NK-92 treated with Interleukin-12 subunit alpha and Interleukin-12 subunit beta, amount 100 ng/mL, for 24 hours (cell line): ENCODE measurements around the gene SAFB2.
A peak's percentile ranks its signal among the peaks of the same experiment; 100 is the strongest.

Experiments
- DNase-seq: peaks from one replicate; lab custom pipeline; 2025; lab: John Stamatoyannopoulos, UW

Gene SAFB2

DNA sequence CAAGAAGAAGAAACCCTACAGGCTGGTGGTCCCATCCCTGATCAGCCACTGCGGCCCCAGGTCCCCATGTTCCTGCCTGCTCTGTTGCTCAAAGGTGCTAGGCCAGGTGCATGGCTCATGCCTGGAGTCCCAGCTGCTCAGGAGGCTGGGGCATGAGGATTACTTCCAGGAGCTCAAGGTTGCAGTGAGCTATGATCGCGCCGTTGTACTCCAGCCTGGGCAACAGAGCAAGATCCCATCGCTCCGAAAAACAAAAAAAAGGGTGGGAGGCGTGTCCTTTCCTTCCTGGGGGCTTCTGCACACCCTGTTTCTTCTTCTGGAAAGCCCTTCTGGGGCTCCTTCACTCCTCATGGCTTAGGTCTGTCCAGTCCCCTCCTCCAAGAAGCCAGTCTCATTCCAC is 42.9 kb downstream of the SAFB2 start:
- no peak for DNase-seq

DNA sequence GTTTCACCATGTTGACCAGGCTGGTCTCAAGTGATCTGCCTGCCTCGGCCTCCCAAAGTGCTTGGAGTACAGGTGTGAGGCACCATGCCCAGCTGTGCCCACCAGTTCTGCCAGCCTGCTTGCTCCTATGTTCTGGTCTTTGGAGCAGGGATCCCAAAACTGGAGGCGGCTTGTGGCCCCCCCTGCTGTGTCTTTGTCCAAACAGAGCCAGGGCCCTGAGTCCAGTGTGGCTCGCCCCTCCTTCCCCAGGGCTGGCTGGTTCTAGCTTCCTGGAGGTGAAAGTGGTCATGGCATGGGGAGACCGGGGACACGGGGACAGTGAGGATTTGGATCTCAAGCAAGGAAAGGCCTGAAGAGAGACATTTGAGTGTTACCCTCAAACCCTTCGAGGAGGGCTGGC is 43.3 kb downstream of the SAFB2 start:
- no peak for DNase-seq

DNA sequence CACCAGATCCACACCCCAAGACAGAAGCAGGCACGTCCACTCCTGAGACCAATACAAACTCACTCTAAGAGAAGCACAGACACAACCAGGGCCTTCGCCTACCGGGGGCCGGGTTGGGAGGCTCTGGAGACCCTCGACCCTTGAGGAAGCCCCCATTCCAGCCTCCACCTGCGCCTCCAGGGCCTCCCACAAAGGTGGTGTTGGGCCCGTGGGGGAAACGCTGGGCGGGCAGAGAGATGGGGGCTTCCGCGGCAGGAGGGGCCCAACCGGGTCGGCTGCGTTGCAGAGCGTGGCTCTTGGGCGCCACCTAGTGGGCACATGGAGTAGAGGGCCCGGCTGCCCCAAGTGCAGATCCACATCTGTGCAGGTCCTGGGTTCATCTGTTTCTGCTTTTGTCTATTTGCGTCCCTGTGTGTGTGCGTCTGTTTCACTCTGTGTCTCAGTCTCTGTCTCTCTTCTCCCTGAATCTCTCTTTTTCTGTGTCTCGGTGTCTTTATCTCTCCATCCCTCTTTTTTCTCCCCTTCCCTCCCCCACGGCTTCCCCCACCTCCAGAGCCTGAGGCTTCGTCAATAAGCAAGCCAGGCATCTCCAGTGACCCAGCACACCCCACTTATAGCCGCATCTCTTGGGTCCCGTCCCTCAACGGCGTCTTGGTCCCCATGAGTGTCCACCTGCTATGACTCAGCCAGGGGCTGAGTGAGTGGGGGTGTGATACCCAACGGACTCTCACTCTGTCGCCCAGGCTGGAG is 44.3 kb downstream of the SAFB2 start:
- DNase-seq, result peak; percentile 43

DNA sequence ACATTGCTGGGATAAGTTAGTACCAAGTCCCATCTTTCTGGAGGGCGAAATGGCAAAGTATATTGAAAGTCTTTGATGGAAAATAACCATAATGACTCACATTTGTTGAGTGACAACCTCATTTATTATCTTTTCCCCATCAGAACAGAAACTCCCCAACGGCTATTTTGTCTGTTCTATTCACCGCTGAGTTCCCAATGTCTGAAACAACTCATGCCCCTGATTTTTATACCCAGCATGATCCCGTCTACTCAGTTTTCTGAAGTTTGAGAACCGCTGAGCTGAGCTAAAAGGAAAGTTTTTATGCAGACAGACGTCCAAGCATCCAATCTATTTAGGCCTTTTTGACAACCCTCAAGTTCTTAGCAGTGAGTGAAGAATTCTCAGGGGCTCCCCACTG is 47.0 kb downstream of the SAFB2 start:
- DNase-seq, result no peak

DNA sequence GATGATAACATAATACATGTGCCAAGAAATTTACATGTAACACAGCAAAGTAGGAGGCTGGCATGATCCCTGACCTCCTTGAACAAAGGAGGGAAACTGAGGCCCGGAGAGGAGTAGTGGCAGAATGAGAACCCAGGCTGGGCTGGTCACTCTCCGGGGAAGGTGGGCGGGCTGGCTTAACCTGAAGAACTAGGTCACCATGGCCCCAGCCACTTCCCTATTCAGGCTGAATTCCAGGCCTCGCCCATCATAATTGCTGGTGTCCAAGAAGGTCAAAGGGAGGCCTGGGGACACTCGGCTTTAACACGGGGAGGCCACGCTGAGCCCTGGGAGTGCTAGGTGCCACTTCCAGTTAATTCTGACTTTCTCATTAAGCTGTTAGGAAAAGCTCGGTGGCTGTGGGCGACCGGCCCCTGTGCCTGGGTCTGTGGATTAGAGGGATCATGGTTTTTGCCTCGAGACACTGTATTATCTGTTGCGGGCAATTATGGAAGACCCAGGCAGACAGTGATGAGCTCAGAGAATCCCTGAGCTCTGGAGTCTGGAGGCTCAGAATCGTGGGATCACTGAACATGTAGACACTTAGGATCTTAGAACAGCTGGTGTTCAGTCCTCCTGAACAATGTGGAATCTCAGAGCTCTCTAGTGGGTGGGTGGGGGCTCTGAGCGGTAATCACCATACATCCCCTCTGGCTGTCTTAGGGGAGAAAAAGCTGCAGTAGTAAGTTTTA is 49.9 kb downstream of the SAFB2 start:
- no peak for DNase-seq

DNA sequence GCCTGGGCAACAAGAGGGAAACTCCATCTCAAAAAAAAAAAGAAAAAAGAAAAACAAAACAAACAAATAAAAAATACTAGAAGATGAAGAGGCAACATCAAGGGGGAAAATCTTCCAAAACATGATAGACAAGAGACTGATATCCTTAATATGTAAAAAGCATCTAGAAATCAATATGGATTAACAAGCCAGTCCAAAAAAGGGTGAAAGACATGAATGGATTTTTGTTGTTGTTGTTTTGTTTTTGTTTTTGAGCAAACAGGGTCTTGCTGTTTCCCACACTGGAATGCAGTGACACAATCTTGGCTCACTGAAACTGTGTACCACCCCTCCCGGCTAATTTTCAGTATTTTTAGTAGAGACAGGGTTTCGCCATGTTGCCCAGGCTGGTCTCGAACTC is 50.8 kb downstream of the SAFB2 start:
- no peak for DNase-seq

DNA sequence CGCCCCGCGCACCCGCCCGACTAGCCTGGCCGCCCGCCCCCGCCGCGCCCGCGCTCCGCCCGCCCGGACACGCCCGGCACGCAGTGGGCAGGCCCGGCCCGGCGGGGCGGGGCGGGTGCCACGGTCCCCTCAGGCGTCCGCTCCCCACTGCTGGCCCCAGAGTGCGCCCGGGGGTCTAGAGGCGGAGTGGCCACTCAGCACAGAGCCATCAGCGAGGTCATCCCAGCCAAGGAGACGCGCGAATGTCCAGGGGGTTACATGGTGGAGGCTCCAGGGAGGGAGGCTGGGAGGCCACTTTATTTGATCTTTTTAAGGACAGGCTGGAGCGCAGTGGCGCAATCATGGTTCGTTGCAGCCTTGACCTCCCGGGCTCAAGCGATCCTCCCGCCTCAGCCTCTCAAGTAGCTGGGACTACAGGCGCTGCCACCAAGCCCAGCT is 54.6 kb downstream of the SAFB2 start:
- no peak for DNase-seq

DNA sequence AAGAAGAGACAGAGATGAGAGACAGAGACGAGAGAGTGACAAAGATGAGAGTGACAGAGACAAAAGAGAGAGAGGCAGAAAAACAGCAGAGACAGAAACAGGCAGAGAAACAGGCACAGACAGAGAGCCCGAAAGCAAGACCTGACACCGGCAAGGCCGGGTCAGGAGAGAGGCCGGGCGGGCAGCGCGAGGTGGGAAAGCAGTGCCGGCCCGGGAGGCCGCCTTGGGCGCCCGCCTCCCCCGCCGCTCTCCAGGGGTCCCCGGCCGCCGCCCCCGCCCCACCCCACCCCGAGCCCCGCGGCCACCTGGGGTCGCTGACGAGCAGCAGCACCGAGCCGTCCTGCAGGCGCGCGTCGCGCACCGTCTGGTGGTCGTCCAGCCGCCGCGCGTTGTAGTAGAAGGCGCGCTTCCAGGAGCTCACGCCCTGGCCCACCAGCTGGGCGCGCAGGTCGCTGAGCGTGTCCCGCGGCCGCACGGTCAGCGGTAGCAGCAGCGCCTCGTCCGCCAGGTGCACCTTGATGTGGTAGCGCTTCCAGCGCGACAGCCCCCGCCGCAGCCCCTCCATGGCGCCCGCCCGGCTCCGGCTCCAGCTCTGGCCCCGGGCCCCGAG is 55.1 kb downstream of the SAFB2 start, which contains the start of gene TINCR:
TINCR (minus strand) TSS at position 594 of the 610 bp plus-strand sequence.
- DNase-seq, result no peak

DNA sequence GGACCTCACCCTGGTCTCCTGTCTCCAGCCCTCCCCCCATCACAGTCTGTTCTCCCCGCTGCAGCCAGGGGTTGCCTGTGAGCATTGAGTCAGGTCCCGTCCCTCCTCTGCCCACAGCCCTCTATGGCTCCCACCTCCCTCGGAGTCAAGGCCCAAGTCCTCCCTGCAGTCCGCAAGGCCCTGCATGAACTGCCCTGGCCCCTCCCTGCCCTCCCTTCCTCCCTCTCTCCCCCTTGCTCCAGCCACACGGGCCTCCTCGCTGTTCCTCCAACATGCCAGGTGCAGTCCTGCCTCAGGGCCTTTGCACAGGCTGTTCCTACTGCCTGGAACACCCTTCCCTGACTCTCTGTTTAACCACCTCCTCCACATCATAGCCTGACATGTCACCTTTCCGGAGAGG is 57.6 kb downstream of the SAFB2 start:
- no peak for DNase-seq

DNA sequence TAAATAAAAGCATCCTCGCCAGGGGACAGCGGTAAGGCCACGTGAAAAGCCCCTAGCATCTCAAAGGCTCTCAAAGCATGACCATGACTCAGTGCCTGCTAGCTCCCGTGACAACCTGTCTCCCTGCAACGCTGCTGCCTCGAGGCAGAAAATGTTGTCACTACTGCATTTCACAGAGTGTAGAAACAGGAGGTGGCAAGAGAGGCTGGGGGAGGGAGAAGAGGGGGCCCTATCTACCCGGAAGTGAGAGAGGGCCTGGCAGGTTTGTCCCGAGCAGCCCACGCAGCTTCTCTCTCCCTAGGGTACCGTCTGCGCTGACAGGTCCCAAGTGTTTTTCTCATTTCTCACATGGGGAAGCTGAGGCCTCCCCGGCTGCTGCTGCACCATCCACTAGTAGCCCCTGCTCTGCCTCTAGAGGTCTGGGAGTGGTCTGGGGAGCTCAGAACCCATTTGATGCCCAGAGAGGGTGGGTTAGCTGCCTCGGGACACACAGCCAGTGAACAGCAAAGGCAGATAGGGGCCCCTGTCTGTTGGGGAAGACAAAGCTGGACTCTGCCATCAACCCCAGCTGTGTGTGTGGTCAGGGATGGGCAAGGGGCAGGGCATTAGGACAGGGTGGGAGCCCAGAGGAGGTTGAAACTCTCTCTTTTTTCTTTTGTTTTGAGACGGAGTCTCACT is 58.5 kb downstream of the SAFB2 start:
- no peak for DNase-seq

DNA sequence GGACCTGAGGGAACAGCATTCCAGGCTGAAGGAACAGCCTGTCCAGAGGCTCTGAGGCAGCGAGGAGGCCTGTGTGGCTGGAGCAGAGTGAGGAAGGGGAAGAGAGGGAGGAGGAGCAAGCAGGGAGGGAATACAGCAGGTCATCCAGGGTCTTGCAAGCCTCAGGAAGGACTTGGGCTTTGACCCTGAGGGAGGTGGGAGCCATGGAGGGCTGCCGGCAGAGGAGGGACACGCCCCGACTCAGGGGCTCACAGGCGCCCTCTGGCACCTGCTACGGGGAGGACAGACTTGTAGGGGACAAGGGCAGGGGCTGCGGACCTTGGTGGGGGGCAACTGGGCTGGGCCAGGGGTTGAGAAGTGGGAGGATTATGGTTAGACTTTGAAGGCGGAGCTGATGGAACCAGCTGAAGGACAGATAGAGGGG is 59.6 kb downstream of the SAFB2 start:
- no peak for DNase-seq

DNA sequence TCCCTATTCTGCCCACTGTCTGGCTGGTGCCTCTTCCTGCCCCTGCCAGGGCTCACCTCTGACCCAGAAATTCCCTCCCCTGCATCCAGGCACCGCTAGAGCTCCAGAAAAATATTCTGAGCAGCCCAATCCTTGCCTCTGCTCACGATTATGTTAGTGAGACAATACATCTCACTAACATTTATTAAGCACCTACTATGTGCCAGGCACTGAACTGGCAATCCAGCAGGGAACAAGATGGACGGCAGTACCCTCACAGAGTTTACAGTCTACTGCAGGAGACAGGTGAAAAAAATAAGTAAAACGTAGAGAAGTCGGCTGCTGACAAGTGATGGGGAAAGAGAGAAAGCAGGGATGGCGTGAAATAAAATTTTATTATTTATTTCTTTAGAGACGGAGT is 60.3 kb downstream of the SAFB2 start:
- DNase-seq, result no peak

DNA sequence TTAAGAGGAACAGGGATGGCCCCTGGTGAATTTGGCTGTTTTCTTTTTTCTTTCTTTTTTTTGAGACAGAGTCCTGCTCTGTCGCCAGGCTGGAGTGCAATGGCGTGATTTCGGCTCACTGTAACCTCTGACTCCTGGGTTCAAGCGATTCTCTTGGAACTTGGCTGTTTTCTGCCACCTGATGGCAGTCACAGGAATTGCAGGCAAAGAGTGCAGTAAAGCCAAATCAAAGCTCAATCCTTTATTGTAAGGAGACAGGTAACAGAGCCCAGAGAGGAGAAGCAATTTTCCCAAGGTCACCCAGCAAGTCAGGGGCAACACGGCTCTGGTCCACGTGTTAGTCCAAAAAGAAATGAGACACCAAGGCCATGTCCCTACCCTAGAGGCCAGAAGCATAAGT is 61.0 kb downstream of the SAFB2 start:
- DNase-seq, result no peak

DNA sequence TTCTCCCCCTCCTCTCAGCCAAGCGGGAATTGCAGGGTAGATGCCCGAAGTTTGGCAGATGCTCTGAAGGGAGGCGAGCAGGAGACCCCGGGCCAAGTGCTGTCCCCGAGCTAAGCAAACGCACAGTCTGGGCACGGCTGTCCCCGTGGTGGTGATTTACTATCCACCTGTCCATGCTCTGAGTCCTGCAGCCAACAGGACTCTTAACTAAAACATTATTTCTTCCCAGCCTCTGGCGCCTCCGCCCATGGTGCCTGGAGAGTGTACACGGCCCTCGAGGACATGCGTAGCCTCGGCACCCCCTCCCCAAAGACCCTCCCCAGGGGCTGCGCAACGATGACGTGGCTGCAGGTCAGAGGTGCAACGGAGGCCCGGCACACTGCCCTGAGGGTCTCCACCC is 62.4 kb downstream of the SAFB2 start:
- DNase-seq, result no peak

DNA sequence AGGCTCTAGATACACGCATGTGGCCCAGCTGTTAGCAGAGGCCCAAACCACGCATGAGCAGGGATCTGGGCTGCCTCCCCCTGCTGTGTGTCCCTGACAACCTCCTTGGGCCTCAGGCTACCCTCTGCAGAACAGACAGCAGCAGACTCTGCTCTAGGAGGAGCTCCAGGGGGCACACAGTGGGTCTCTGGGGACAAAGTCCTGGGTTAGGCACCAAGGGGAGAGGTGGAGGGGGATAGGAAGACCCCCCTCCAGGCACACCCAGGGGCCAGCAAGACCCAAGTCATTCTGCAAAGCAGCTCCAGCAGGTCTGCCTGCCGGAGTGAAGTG is 62.8 kb downstream of the SAFB2 start:
- no peak for DNase-seq

DNA sequence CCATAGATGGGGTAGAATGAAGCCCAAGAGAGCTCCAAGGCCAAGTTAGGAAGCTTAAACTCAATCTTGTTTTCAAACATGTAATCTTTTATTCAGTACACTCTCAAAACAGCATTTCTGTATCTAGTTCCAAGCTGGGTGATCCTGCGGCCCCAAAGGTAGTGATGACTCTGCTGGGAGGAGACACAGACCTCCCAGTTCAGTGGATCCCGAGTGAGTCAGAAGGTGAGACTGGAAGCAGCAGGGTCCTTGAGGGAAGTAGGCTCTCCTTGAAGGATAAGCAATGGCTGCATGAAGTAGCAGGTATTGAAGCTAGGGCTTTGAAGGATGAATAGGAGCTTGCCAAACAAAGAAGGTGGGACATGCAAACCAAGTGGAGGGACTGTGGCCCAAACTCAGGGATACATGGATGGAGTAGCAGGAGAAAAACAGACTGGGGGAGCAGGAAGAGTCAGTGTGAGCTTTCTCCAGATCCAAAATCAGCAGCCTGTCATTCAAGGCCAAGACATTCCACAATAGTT is 64.4 kb downstream of the SAFB2 start:
- DNase-seq, result no peak

DNA sequence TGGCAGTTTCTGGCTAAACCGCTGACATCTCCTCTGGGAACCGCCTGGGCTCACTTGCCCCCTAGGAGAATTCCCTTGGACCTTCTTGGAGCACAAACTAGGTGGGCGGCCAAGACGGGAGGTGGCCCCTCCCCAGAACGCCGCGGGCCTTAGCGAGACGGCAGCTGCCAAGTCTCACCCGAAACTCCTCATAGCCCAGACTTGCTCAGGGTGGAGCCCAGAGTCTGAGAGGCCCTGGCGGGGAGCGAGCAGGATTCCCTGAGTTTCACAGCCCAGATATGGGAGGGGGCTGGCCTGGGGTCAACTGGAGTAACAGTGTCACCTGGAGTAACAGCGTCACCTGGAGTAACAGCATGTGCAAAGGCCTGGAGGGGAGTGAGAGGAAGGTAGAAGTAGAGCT is 64.9 kb downstream of the SAFB2 start:
- DNase-seq, result no peak

DNA sequence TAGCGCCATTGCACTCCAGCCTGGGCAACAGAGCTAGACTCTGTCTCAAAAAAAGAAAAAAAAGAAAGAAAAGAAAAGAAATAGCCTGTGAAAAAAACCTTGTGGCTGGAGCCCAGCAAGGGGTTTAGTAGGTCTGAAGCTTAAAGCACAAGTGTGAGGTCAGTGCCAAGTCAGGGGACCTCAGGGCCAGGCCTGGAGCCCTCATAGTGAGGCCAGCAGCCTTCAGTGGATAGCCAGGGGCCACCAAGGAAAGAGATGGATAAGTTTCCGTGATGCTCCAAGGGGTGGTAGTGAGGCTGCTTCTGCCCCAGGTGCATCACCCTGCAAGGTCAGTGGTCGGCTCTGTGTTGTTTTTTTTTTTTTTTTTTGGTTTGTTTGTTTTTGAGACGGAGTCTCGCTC is 67.7 kb downstream of the SAFB2 start:
- DNase-seq, result no peak

DNA sequence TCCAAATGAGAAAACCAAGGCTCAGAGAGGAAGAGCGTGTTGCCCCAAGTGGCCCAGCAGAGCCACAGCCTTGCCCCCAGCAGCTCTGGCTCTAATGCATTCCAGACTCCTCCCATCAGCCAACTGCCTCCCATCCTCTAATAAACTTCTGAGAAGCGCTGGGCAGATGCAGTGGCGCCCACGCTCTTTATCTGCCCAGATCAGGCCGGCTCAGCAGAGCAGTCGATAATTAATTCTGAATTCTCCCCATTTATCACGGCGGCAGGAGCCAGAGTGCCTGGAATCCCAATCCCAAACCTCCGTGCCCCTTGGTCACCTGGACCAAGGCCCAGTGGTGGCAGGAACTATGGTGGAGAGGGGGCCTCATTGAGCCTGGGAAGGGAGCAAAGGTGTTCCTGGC is 68.7 kb downstream of the SAFB2 start:
- no peak for DNase-seq

DNA sequence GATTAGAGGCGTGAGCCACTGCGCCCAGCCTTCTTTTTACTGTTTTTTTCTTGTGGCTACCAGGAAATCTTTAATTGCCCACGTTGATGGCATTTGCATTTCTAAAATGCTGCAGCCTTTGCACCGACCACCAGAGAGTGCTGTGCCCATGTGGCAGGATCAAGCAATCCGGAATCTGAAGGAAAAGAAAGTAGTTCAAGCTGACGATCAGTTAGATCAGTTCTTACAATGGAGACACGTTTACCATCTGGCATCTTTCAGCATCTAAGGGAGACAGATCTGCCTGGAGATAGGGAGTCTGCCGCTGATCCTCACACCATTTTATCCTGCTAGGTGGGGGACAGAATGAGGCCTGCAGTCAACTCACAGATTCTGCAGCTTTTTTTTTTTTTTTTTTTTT is 74.7 kb downstream of the SAFB2 start:
- no peak for DNase-seq

DNA sequence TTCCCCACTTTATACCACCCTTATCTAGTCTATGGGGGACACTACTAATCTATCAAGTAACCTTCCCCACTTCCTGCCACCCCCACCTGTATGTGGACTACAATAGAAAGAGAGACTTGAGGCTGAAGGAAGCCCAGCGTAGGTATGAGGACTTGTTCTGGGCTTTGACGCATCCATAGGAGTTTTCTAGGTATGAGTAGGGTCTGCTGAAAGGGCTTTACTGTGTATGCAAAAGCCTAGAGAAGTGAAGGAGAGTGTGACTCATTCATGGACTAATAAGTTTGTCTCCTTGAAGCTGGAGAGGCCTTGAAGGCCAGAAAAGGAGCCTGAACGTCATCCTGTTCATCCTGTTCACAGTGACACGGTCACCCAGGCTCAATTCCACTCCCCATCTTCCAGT is 76.6 kb downstream of the SAFB2 start:
- no peak for DNase-seq

DNA sequence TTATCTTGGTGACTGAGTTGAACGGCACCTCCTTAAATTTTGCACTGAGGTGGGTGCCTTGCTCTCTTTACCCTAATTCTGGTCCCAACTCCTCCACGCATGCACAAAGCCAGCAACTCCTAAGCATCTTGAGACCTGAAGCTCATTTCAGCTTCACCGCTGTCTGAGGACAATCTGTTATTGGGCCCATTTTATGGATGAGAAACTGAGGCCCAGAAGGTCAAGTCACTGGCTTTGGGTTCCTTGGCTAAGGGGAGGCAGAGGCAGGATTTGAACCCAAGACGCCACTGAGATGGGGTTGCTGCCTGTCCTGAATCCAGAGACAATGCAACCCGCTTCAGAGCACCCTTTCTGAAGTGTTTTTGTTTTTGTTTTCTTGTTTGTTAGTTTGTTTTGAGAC is 77.5 kb downstream of the SAFB2 start:
- no peak for DNase-seq

DNA sequence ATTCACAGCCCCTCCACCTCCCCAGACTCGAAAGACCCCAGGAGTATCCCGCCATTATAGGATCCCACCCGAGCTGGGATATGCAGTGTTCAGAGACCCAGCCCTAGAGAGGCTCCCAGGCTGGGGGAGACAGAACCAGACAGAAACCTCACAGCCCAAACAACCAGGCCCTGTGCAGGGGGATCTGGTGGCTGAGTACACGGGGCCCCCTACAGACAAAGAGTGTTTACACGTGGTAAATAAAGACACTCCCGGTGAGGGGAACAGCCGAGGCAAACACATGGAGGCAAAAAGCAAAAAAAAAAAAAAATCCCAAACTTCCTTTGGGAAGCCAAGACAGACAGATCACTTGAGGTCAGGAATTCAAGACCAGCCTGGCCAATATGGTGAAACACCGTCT is 79.9 kb downstream of the SAFB2 start:
- no peak for DNase-seq
